Activated CD4-positive, alpha-beta T cell treated with anti-CD3 and anti-CD28 coated beads for 24 hours (primary cell): ENCODE data around the gene BCAP29.

Source experiments
- DNase-seq, 2 donors: peaks; one replicate each; pipeline ENCODE4 v3.0.0-alpha.2; 2020; ENCODE audit warnings: low read depth in 2 of 2

BCAP29 gene

GRCh38 chr7:107667341-107667740 lies 87.3 kb downstream of the BCAP29 start:
- DNase-seq: no peak

DNA sequence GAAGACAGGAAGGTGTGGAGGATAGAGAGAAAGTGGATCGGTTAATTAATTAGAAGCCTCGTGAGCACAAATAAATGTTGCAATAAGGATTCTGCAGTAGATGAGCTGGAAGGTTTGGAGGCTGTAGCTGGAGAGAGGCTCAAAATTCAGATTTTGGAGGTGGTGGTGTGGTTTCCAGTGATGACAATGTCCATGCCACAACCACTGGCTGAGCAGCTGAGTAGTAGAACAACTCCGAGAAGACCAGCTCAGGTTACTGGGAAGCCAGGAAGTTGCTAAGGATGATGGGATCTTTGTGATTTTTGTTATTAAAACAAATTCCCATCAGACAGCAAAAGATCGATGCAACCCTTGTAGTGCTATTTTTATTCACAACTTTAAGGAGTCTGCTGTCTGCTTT lies 88.2 kb downstream of the BCAP29 start:
- no peak for DNase-seq
